DOHH2 (cell line): ENCODE measurements around the gene HMGCS1.

Experiments used
- EZH2phosphoT487 ChIP-seq: fragments of 200-600 bp; sonication (generic); IDR thresholded peaks from 2 replicates; pipeline ENCODE4 v1.6.1; 2017; ENCODE audit warnings: borderline replicate concordance, mild to moderate bottlenecking, antibody characterized with exemption, low read length, moderate library complexity, mixed read lengths
- TF ChIP-seq, protein P1 (sequence below): fragments of 200-600 bp; sonication (generic); IDR thresholded peaks from one replicate; pipeline ENCODE4 v1.5.1; 2014; ENCODE audit warnings: antibody characterized with exemption, mild to moderate bottlenecking, low read depth, low read length; ENCODE audit not compliant: poor library complexity, severe bottlenecking

DNA sequence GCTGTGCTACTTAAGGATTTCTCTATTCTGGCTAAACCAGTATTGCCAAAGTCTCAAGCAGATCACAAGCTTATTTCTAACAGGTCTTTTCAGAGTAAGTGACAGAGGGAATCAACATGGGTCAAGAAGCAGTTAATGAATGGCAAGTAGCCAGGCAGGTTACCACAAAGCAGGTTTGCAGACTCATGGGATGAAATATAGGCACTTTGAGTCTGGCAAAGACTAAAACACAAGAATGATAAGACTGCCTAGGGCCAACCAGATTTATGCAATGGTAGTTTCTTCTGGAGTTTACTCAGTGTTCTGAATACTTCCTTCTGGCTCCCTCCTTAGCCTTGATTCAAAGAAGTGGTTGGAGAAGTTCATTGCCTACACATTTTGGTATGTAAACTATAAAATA lies 3.6 kb downstream of the HMGCS1 start:
- TF ChIP-seq, protein P1, sequence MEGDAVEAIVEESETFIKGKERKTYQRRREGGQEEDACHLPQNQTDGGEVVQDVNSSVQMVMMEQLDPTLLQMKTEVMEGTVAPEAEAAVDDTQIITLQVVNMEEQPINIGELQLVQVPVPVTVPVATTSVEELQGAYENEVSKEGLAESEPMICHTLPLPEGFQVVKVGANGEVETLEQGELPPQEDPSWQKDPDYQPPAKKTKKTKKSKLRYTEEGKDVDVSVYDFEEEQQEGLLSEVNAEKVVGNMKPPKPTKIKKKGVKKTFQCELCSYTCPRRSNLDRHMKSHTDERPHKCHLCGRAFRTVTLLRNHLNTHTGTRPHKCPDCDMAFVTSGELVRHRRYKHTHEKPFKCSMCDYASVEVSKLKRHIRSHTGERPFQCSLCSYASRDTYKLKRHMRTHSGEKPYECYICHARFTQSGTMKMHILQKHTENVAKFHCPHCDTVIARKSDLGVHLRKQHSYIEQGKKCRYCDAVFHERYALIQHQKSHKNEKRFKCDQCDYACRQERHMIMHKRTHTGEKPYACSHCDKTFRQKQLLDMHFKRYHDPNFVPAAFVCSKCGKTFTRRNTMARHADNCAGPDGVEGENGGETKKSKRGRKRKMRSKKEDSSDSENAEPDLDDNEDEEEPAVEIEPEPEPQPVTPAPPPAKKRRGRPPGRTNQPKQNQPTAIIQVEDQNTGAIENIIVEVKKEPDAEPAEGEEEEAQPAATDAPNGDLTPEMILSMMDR, result no peak
- no peak for TF ChIP-seq EZH2phosphoT487
